Prostate gland (tissue), 2 donors: Measurements from ENCODE around the gene SGK1. TPM values are rescaled to one million over a fixed set of nuclear protein-coding genes. Genes with fewer than 3 reads are reported as not detected.

Source experiments
- DNase-seq: peaks from one replicate; pipeline ENCODE4 v3.0.0-alpha.2; 2019; ENCODE audit warnings: low spot score
- H3K27ac ChIP-seq, 2 donors: fragments of 200-600 bp; sonication (generic); 2 replicates each; pipeline ENCODE4 v1.5.1; 2017 to 2019
- H3K27me3 ChIP-seq: fragments of 200-600 bp; sonication (generic); replicated peaks from 2 replicates; pipeline ENCODE4 v1.5.1; 2019; ENCODE audit not compliant: insufficient read depth
- H3K36me3 ChIP-seq, 2 donors: fragments of 200-600 bp; sonication (generic); 1 replicate in 1 of 2; 2 replicates in 1 of 2; pipeline versions ENCODE4 v1.5.1 to v1.8.1; 2017 to 2019
- H3K4me1 ChIP-seq: fragments of 200-600 bp; sonication (generic); replicated peaks from 2 replicates; pipeline ENCODE4 v1.5.1; 2019
- H3K4me3 ChIP-seq, 2 donors: fragments of 200-600 bp; sonication (generic); 2 replicates each; pipeline ENCODE4 v1.5.1; 2017 to 2019
- H3K9me3 ChIP-seq: fragments of 200-600 bp; sonication (generic); 2 replicates; pipeline ENCODE4 v1.5.1; 2017
- POLR2A ChIP-seq: fragments of 450-650 bp; IDR thresholded peaks from one replicate; pipeline ENCODE4 v1.6.1; 2016; ENCODE audit warnings: antibody characterized with exemption, mild to moderate bottlenecking
- POLR2AphosphoS5 ChIP-seq: sonication (generic); formaldehyde crosslinking; IDR thresholded peaks from one replicate; pipeline ENCODE4 v1.6.1; 2017; ENCODE audit warnings: antibody characterized with exemption
- WGBS: methylation state at CpG from one replicate; pipeline ENCODE4 v1.1.5; 2018; 5-methylcytosine and 5-hydroxymethylcytosine counted together
- intact Hi-C: fragments of 100-400 bp; cut with DNase I; formaldehyde crosslinking; loops from one replicate; pipeline ENCODE4 v1.14.2; 2022
- total RNA-seq, 2 donors: library from RNA; depleted of rRNA; stranded (reverse); fragments of >200 nt; gene quantifications; one replicate each; pipeline ENCODE4 v1.1.0, GENCODE V29; 2016
- TF ChIP-seq, protein P1 (sequence below), 4 experiments: fragments of 200-600 bp in 2 of 4; fragments of 450-650 bp in 2 of 4; sonication (generic) in 2 of 4; IDR thresholded peaks; 1 replicate in 3 of 4; 2 replicates in 1 of 4; pipeline ENCODE4 v1.5.1; 2016 to 2019; ENCODE audit warnings: antibody characterized with exemption in 4 of 4, mild to moderate bottlenecking in 2 of 4, moderate library complexity in 2 of 4

SGK1 gene
- 100 to 1,000 TPM; 243 to 260 TPM for total RNA-seq

GRCh38 chr6:134317471-134318131 lies at the start of gene SGK1:
TSS of gene SGK1 (minus strand) at chr6:134318112. CDS start at chr6:134317460, 652 bp downstream.
- no peak within 1 kb of the TSS for H3K27ac ChIP-seq

GRCh38 chr6:134363323-134364039 lies 45.6 kb upstream of the SGK1 start:
- Histone ChIP-seq H3K4me3 (no peak overlapping the region), H3K9me3 (no peaks in the 10 kb centered on the region), H3K27me3 (peaks cover 2% of the 10 kb centered on the region), H3K36me3 (no peaks in the 10 kb centered on the region), H3K4me1 (no peaks in the 10 kb centered on the region), H3K27ac (no peak overlapping the region)
- no peak for DNase-seq
- TF ChIP-seq, protein P1, sequence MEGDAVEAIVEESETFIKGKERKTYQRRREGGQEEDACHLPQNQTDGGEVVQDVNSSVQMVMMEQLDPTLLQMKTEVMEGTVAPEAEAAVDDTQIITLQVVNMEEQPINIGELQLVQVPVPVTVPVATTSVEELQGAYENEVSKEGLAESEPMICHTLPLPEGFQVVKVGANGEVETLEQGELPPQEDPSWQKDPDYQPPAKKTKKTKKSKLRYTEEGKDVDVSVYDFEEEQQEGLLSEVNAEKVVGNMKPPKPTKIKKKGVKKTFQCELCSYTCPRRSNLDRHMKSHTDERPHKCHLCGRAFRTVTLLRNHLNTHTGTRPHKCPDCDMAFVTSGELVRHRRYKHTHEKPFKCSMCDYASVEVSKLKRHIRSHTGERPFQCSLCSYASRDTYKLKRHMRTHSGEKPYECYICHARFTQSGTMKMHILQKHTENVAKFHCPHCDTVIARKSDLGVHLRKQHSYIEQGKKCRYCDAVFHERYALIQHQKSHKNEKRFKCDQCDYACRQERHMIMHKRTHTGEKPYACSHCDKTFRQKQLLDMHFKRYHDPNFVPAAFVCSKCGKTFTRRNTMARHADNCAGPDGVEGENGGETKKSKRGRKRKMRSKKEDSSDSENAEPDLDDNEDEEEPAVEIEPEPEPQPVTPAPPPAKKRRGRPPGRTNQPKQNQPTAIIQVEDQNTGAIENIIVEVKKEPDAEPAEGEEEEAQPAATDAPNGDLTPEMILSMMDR (IDR thresholded peaks at IDR 0.05): no peak
- TF ChIP-seq POLR2AphosphoS5 (no peak), POLR2A (no peak)
- intact Hi-C loops: no loop called here
- 56% methylated on average over 2 of the region's 2 CpGs for WGBS

More at GRCh38 chr6:134317471-134318131, at the start of gene SGK1:
- intact Hi-C loops: no loop called here
- DNase-seq: peak; percentile 9
- H3K4me1 ChIP-seq: no peaks in the 10 kb centered on the region
- no peaks in the 10 kb centered on the region for H3K27me3 ChIP-seq
- H3K36me3 ChIP-seq: no peaks in the 10 kb centered on the region
- TF ChIP-seq, protein P1 (IDR thresholded peaks at IDR 0.05): peak in 1 of 4 experiments; percentile 13
- no peak for TF ChIP-seq POLR2AphosphoS5
- no peak for TF ChIP-seq POLR2A
- 2% methylated on average over 33 of the region's 33 CpGs for WGBS
- no peaks in the 10 kb centered on the region for H3K9me3 ChIP-seq
- H3K4me3 ChIP-seq: peak within 1 kb of the TSS; percentile 19 to 26

GRCh38 chr6:134361011-134361410 lies 43.1 kb upstream of the SGK1 start:
- TF ChIP-seq POLR2A (no peak), POLR2AphosphoS5 (no peak)
- TF ChIP-seq, protein P1 (IDR thresholded peaks at IDR 0.05): no peak
- Histone ChIP-seq H3K4me1 (no peaks in the 10 kb centered on the region), H3K9me3 (no peaks in the 10 kb centered on the region), H3K27ac (no peak overlapping the region), H3K36me3 (no peaks in the 10 kb centered on the region), H3K4me3 (no peak overlapping the region), H3K27me3 (peaks cover 2% of the 10 kb centered on the region)
- WGBS: 90% methylated on average over 6 of the region's 6 CpGs
- no peak for DNase-seq
- intact Hi-C loops: no loop called here

- no peaks in the 10 kb centered on the region for H3K9me3 ChIP-seq
- 72% methylated on average over 2 of the region's 2 CpGs for WGBS
- no peak for DNase-seq
- no peaks in the 10 kb centered on the region for H3K4me1 ChIP-seq
- H3K27me3 ChIP-seq: peaks cover 2% of the 10 kb centered on the region
- H3K4me3 ChIP-seq: no peak overlapping the region
- TF ChIP-seq POLR2A (no peak), POLR2AphosphoS5 (no peak)
- TF ChIP-seq, protein P1 (IDR thresholded peaks at IDR 0.05): no peak
- H3K27ac ChIP-seq: no peak overlapping the region
- intact Hi-C loops: no loop called here
- H3K36me3 ChIP-seq: no peaks in the 10 kb centered on the region
Measured at GRCh38 chr6:134359302-134359701, 41.4 kb upstream of the SGK1 start.
